WTC11 (cell line): ENCODE measurements around the gene PLPPR4. TPM values are rescaled to one million over a fixed set of nuclear protein-coding genes. Genes with fewer than 3 reads are reported as not detected.

Source experiments
- FOXK1 ChIP-seq: sonication (generic); formaldehyde crosslinking; IDR thresholded peaks from 2 replicates; pipeline ENCODE4 v1.8.0; 2022; ENCODE audit warnings: mild to moderate bottlenecking, moderate library complexity, missing genetic modification reagents
- FOXP1 ChIP-seq: sonication (generic); formaldehyde crosslinking; IDR thresholded peaks from 2 replicates; pipeline ENCODE4 v1.8.0; 2022; ENCODE audit warnings: missing genetic modification reagents, mild to moderate bottlenecking, moderate library complexity, borderline replicate concordance
- JAZF1 ChIP-seq: fragments of 250-450 bp; sonication (Bioruptor Pico); IDR thresholded peaks from 2 replicates; pipeline ENCODE4 v1.9.0; 2021; ENCODE audit warnings: moderate library complexity, mild to moderate bottlenecking, inconsistent platforms
- NR3C1 ChIP-seq: sonication (generic); formaldehyde crosslinking; conservative IDR thresholded peaks from 2 replicates; pipeline ENCODE4 v1.8.1; 2023; ENCODE audit warnings: low read depth, mild to moderate bottlenecking, missing genetic modification reagents
- RORB ChIP-seq: fragments of 250-450 bp; sonication (Bioruptor Pico); IDR thresholded peaks from 2 replicates; pipeline ENCODE4 v1.9.0; 2021; ENCODE audit warnings: mild to moderate bottlenecking
- ZNF138 ChIP-seq: sonication (generic); formaldehyde crosslinking; conservative IDR thresholded peaks from 2 replicates; pipeline ENCODE4 v1.8.1; 2022; ENCODE audit warnings: mild to moderate bottlenecking, moderate library complexity, missing genetic modification reagents
- total RNA-seq: library from RNA; stranded (reverse); gene quantifications from 3 replicates; pipeline ENCODE4 v1.2.3, GENCODE V29; 2021
- TF ChIP-seq, protein P1 (sequence below): fragments of 250-450 bp; sonication (Bioruptor Pico); conservative IDR thresholded peaks from 2 replicates; pipeline ENCODE4 v1.9.0; 2021; ENCODE audit warnings: mild to moderate bottlenecking

The PLPPR4 gene
- total RNA-seq, 1 experiment from 2014 or later = 1.3 TPM

DNA sequence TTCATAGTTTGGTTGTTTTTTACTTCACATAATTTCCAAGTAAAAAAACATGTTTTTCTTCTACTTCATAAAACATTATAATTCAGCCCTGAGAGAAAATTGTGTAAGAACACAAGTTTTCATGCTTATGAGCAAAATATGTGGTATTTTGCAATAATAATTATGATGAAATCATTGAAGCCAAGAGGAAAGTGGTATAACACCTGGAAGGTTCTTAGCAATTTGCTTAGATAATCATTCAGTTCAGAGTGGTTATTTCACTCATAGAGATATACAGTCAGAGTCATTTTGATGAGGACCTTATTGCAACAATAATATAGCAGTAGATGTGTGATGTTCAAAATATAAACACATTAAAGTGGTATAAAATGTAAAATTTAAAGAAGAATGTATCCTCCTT is 94.5 kb downstream of the PLPPR4 start (continued):
- no peak for TF ChIP-seq FOXP1 (CRISPR knock-in tag)
- TF ChIP-seq, protein P1, sequence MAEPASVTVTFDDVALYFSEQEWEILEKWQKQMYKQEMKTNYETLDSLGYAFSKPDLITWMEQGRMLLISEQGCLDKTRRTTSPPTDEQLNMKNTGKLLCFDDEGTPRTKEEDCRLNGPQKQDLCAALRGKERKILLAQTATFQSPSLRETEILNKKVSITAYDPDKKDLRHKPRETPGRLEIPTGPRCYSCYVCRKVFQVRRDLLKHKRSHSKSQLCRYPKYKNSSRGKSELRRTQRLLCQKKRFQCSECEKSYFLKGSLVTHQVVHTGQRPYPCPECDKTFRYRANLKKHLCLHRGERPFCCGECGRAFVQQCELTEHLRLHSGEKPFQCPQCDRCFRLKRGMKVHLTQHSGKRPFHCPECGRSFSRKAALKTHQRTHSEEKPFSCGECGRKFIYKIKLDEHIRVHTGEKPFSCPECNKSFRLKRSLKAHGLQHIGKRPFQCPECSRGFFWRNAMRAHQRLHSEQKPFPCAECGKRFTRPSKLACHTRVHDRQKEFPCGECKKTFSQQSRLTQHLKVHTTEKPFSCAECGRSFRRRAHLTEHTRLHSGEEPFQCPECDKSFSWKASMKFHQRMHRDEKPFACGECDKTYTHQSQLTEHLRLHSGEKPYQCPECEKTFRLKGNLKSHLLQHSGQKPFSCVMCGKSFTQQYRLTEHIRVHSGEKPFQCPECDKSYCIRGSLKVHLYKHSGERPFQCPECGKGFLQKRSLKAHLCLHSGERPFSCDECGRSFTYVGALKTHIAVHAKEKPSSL = no peak
- TF ChIP-seq RORB (CRISPR knock-in tag) = no peak
- no peak for TF ChIP-seq ZNF138 (CRISPR knock-in tag)
- TF ChIP-seq NR3C1 (CRISPR knock-in tag) = no peak
- no peak for TF ChIP-seq JAZF1
- TF ChIP-seq FOXK1 (CRISPR knock-in tag) = no peak
